Mucosa of stomach (tissue), 1 donor: ENCODE results near the gene ABITRAM.
"Not testable (repeated sequence)": the region's sequence is repeated elsewhere in the genome, so short reads cannot be mapped to it uniquely, and the experiment has no call there.

Experiments used
- H3K27me3 ChIP-seq: one replicate; pipeline ENCODE4 v1.7.0; 2013; ENCODE audit warnings: mild to moderate bottlenecking, low read length; ENCODE audit not compliant: control insufficient read depth, insufficient read depth
- H3K36me3 ChIP-seq: one replicate; pipeline ENCODE4 v1.7.0; 2013; ENCODE audit warnings: low read length; ENCODE audit not compliant: control insufficient read depth, insufficient read depth
- H3K4me1 ChIP-seq: one replicate; pipeline ENCODE4 v1.7.0; 2013; ENCODE audit warnings: mild to moderate bottlenecking, low read length; ENCODE audit not compliant: control insufficient read depth, insufficient read depth
- H3K4me3 ChIP-seq: one replicate; pipeline ENCODE4 v1.7.0; 2013; ENCODE audit warnings: low read length
- H3K9ac ChIP-seq: one replicate; pipeline ENCODE4 v1.7.0; 2013; ENCODE audit warnings: mild to moderate bottlenecking, low read length, moderate library complexity
- H3K9me3 ChIP-seq: one replicate; pipeline ENCODE4 v1.7.0; 2013; ENCODE audit warnings: mild to moderate bottlenecking, low read length, moderate library complexity; ENCODE audit not compliant: control insufficient read depth
- donor health status: Pancreatic carcinoma.

The ABITRAM gene

DNA sequence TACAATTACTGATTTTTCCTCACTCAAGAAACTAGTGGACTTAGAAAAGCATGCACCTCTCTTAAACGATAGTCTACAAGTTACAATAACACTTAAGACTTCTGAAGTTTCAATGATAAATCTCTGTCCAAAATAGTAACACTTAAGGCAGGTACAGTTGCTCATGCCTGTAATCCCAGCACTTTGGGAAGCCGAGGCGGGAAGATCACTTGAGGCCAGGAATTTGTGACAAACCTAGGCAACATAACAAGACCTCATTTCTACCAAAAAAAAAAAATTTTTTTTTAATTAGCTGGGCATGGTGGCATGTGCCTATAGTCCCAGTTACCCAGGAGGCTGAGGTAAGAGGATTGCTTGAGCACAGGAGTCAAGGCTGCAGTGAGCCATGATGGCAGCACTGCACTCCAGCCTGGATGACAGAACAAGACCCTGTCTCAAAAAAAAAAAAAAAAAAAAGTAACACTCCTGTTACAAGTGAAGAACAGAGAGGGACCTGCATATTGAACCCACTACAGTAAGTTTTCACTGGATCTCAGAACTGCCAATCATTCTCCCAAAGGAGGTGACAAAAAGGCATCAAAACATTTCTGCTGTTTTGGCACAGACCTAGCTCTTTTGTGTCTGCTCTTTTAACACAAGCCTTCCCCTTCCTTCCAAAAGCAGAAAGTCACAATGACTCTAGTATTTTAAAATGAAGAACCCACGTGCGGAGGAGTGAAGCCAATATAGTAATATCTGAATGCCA is 3.5 kb downstream of the ABITRAM start:
- Histone ChIP-seq H3K4me1 (peaks cover 11% of the 10 kb centered on the region), H3K9me3 (no peaks in the 10 kb centered on the region), H3K4me3 (no peak overlapping the region), H3K36me3 (no peaks in the 10 kb centered on the region), H3K9ac (no peak overlapping the region), H3K27me3 (no peaks in the 10 kb centered on the region)

DNA sequence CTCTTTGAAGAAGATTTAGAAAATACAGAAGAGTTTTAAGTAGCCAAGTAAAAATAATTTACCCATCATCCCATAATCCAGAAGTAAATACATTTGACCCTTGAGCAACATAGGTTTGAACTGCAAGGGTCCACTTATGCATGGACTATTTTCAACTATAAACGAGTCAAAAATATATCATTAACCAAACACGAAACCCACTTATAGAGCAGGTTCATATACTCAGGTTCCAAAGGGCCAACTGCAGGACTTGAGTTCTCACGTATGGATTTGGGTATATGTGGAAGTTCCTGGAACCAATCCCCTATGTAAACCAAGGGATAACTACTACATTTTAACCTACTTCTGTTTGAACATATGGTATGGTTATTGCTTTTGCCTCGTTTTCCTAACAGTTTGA is 5.8 kb downstream of the ABITRAM start:
- H3K27me3 ChIP-seq = no peaks in the 10 kb centered on the region
- no peak overlapping the region for H3K4me3 ChIP-seq
- H3K4me1 ChIP-seq = peaks cover 5% of the 10 kb centered on the region
- no peak overlapping the region for H3K9ac ChIP-seq
- no peaks in the 10 kb centered on the region for H3K9me3 ChIP-seq
- no peaks in the 10 kb centered on the region for H3K36me3 ChIP-seq

DNA sequence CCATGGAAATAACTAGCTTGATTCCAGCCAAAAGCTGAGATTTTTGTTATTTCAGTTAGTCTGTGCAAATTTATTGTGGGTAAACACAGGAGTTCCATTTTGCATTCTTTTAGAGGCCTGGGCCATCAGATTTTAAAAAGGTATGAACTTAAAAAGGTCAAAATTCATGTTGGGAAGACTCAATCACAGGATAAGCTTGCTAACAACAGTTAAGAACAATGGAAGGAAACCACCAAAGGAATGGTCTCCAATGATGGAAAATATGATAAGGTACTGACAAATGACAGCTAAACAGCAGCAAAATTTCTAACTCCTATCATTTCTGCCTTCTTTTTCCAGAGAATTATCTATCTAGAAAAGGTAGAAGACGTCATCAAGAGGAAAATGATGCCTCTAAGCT is 16.0 kb downstream of the ABITRAM start:
- Histone ChIP-seq H3K4me1 (no peaks in the 10 kb centered on the region), H3K36me3 (no peaks in the 10 kb centered on the region), H3K9me3 (no peaks in the 10 kb centered on the region), H3K4me3 (no peak overlapping the region), H3K9ac (no peak overlapping the region), H3K27me3 (no peaks in the 10 kb centered on the region)

DNA sequence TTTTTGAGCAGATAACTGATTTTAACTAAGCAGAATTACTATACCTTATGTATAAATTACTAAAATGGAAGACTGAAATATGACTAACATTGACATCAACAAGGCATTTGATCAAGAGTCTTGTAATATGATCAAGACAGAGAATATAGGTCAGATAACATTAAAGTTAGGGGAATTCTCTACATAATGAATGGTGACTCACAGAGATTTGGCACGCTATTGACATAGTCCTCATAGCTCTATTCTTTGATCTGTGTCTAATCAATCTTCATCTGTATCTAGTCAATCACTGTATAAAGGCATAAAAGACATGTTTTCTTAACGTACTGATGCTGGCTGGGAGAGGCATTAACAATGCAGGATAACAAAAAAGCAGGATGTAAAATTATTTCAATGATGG is 17.4 kb downstream of the ABITRAM start:
- no peaks in the 10 kb centered on the region for H3K9me3 ChIP-seq
- H3K36me3 ChIP-seq = no peaks in the 10 kb centered on the region
- no peak overlapping the region for H3K9ac ChIP-seq
- no peaks in the 10 kb centered on the region for H3K4me1 ChIP-seq
- H3K27me3 ChIP-seq = no peaks in the 10 kb centered on the region
- no peak overlapping the region for H3K4me3 ChIP-seq

DNA sequence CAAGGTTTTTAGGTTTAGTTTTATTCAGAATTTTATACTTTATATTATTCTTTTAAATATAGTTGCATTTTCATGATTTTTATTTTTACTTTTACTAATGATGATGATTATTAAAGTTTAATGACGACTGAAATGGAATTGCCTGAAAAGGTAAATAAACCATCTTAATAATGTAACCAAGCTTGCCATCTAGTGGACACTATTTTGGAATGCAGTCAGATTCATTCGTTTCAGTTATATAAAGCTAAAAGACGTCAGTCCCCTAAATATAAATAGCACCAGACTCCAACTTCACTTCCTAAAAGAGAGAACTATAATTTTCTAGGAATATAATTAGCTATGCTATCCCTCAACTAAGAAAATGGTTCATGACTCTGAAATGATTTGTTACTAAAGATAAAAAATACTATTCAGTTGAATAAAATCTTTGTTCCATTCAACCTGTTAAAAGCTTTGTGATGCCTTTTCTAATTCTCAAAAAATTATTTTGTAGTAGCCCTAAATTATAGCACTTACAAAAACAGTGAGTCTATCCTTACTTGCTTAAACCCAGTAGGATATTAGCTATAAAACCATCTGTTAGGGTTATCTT is 19.9 kb downstream of the ABITRAM start:
- H3K27me3 ChIP-seq = no peaks in the 10 kb centered on the region
- H3K4me1 ChIP-seq = no peaks in the 10 kb centered on the region
- no peaks in the 10 kb centered on the region for H3K36me3 ChIP-seq
- no peak overlapping the region for H3K9ac ChIP-seq
- H3K4me3 ChIP-seq = no peak overlapping the region
- H3K9me3 ChIP-seq = no peaks in the 10 kb centered on the region

DNA sequence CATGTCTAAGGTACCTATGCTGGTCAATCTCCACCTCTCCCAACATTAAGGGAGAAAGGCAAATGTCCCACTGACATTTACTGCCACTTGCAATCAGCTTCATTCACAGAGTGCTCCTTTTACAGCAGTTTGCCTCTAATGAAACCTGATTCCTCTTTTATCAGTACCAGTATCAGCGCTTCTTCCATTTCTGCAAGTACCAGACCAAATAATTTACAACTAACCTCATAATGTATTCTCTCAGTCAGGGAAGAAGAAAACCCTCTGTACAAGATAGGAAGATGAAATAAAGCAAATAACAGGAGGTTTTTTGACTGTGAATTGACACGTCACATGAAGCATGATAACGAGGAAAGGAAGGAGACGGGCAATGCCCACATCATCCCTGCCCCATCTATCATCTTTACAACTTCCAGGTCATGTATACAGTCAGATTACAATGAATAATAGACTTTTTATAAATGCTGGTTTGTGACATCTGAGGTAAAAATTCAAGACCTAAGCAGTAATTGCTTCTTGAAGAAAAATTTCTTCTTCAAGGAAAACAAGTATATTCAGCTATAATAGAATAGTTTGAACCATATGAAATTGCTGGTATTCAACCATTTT is 21.9 kb downstream of the ABITRAM start:
- Histone ChIP-seq H3K4me3 (no peak overlapping the region), H3K9me3 (no peaks in the 10 kb centered on the region), H3K36me3 (no peaks in the 10 kb centered on the region), H3K27me3 (no peaks in the 10 kb centered on the region), H3K9ac (no peak overlapping the region), H3K4me1 (no peaks in the 10 kb centered on the region)

DNA sequence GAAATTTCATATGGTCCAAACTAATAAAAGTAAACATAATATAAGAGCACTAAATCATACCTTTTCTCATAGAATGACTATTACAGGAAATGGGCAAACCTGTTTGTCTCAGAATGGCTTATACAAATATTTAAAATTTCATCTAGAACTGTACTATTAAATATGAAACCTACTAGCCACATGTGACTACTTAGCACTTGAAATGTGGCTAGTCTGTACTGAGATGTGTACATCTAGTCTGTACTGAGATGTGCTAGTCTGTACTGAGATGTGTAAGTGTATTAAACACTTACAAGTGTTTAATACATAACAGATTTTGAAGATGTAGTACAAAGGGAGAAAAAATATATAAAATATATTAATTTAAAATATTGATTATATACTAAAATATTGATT is 22.4 kb downstream of the ABITRAM start:
- H3K36me3 ChIP-seq = no peaks in the 10 kb centered on the region
- H3K4me1 ChIP-seq = no peaks in the 10 kb centered on the region
- H3K27me3 ChIP-seq = no peaks in the 10 kb centered on the region
- H3K9ac ChIP-seq = no peak overlapping the region
- H3K9me3 ChIP-seq = no peaks in the 10 kb centered on the region
- no peak overlapping the region for H3K4me3 ChIP-seq

DNA sequence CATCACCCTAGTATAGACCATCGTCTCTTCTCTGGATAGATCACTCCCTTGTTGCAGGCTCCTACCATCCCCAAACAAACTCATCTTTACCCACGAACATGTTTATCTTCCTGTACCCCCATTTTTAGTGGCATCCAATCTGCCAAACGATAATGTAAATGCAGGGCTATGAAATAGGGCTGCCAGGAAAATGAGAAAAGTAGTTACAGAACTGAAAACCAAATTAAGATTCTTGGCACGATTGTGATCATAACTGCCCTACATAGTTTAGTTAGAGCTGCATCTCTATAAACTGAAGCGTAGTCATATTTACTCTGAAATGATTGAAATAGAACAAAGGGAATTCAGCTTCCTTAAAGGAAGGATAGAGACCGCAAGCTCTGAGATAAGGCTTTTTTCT is 26.1 kb downstream of the ABITRAM start:
- Histone ChIP-seq H3K9me3 (no peaks in the 10 kb centered on the region), H3K27me3 (no peaks in the 10 kb centered on the region), H3K4me1 (no peaks in the 10 kb centered on the region), H3K9ac (no peak overlapping the region), H3K36me3 (no peaks in the 10 kb centered on the region), H3K4me3 (no peak overlapping the region)

DNA sequence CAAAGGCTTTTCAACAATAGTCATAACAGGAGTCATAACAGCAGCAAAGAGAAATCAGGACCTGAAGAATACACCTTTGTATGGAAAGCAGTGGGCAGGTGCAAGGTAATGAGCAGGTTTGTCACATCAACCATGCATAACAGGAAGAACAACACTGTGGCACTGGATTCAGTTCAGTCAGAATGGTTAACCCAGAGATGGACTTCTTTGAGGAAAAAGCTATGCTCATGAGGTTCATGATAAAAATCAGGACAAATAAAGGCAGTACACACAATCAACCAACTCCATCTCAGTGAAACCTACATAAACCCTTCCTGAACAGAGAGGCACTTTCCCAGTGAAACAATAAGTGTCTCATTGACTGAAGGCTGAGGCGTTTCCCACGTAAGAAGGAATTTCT is 27.0 kb downstream of the ABITRAM start:
- Histone ChIP-seq H3K4me3 (no peak overlapping the region), H3K4me1 (no peaks in the 10 kb centered on the region), H3K36me3 (no peaks in the 10 kb centered on the region), H3K9ac (no peak overlapping the region), H3K9me3 (no peaks in the 10 kb centered on the region), H3K27me3 (no peaks in the 10 kb centered on the region)

DNA sequence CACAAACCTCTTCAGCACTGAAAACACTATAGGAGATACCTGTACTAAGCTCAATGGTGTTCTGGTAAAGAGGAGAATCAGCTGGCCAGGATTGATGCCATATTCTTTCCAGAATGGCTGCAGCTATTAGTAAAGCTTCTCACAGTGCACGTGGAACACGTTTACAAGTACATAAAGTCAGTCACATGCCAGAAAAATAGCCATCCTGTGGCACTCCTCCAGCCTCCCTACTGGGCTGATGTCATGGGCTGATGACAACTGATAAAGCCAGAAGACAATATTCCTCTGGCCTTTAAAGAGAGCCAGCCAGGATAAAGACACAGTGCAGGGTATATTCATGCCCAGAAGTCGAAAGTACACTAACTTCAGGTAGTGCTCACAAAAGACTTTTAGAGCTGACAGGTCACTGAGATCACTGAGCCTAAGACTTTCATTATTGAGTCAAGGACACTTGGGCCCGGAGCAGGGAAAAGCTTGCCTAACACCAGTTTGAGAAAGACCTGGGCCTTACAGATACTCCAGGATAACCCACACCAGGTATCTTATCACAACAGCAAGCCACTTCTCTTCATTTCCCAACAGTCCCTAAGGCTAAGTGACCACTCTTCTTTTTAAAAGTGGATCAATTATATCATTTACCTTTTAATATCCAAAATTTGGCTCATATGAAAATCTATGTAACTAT is 29.4 kb downstream of the ABITRAM start:
- Histone ChIP-seq H3K4me1 (no peaks in the 10 kb centered on the region), H3K4me3 (no peak overlapping the region), H3K36me3 (no peaks in the 10 kb centered on the region), H3K9me3 (no peaks in the 10 kb centered on the region), H3K27me3 (no peaks in the 10 kb centered on the region), H3K9ac (no peak overlapping the region)

DNA sequence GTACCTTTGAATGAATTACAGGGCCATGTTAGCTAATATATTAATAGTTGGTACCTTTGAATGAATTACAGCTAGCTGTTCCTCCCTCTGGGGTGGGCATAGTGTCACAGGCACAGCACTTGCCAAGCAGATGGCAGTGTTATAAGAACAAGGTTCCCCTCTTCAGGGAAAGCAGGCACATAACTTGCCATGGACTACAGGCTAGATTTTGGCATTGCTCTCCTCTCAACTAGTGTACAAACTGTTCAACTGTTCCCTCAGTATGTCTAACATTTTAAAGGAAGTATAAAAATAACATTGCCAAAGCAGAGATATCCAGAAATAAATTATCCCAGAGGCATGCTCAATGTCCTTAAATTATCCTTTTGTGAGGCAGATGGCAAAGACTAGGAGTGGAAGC is 33.7 kb downstream of the ABITRAM start:
- Histone ChIP-seq H3K9me3 (no peaks in the 10 kb centered on the region), H3K36me3 (no peaks in the 10 kb centered on the region), H3K27me3 (no peaks in the 10 kb centered on the region), H3K9ac (no peak overlapping the region), H3K4me3 (no peak overlapping the region), H3K4me1 (no peaks in the 10 kb centered on the region)

DNA sequence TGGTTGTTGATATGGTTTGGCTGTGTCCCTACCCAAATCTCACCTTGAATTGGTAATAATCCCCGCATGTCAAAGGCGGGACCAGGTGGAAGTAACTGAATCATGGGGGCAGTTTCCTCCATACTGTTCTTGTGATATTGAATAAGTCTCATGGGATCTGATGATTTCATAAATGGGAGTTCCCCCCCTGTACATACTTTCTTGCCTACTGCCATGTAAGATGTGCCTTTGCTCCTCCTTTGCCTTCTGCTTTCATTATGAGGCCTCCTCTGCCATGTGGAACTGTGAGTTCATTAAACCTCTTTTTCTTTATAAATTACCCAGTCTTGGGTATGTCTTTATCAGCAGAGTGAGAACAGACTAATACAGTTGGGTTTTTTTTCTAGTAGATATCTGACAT is 37.2 kb downstream of the ABITRAM start:
- not testable (repeated sequence) for H3K4me3 ChIP-seq, H3K27me3 ChIP-seq, H3K36me3 ChIP-seq, H3K4me1 ChIP-seq, H3K9me3 ChIP-seq, H3K9ac ChIP-seq
